HepG2 (cell line): ENCODE measurements around the gene ETV3L. TPM values are rescaled to one million over a fixed set of nuclear protein-coding genes. Genes with fewer than 3 reads are reported as not detected.

Experiments
- CTCF ChIP-seq: sonication (generic); formaldehyde crosslinking; IDR thresholded peaks from 2 replicates; pipeline ENCODE4 v1.5.0; 2020; ENCODE audit warnings: mild to moderate bottlenecking, missing genetic modification reagents, moderate library complexity
- EP300 ChIP-seq, 3 experiments: sonication (generic) in 1 of 3; formaldehyde crosslinking in 1 of 3; IDR thresholded peaks; 2 replicates each; pipeline versions ENCODE4 v1.5.1 to v1.6.1; 2011 to 2020; ENCODE audit warnings: low read depth in 2 of 3, low read length in 2 of 3, borderline replicate concordance in 1 of 3, improper control_type of control experiment in 1 of 3, mild to moderate bottlenecking in 1 of 3, missing genetic modification reagents in 1 of 3, moderate library complexity in 1 of 3
- HOMEZ ChIP-seq: IDR thresholded peaks from 2 replicates; pipeline ENCODE4 v1.6.1; 2016; ENCODE audit warnings: low read depth
- IKZF1 ChIP-seq: fragments of 450-650 bp; IDR thresholded peaks from 2 replicates; pipeline ENCODE4 v1.7.1; 2016
- POLR2G ChIP-seq: fragments of 200-400 bp; formaldehyde crosslinking; IDR thresholded peaks from 2 replicates; pipeline ENCODE4 v1.6.1; 2018; ENCODE audit warnings: mild to moderate bottlenecking, low read depth, low read length, moderate library complexity
- RXRB ChIP-seq: IDR thresholded peaks from 2 replicates; pipeline ENCODE4 v1.6.1; 2016; ENCODE audit warnings: borderline replicate concordance, missing genetic modification reagents, missing compliant biosample characterization
- SAP130 ChIP-seq: IDR thresholded peaks from 2 replicates; pipeline ENCODE4 v1.6.1; 2016; ENCODE audit warnings: low read depth
- SMAD3 ChIP-seq: sonication (generic); formaldehyde crosslinking; IDR thresholded peaks from 2 replicates; pipeline ENCODE4 v1.4.0; 2020; ENCODE audit warnings: missing genetic modification reagents
- ZNF432 ChIP-seq: sonication (generic); formaldehyde crosslinking; IDR thresholded peaks from 2 replicates; pipeline ENCODE4 v1.5.0; 2020; ENCODE audit warnings: missing genetic modification reagents, mild to moderate bottlenecking, borderline replicate concordance
- polyA plus RNA-seq, 8 experiments: library from polyadenylated mRNA; depleted of rRNA in 3 of 8; stranded (reverse) in 7 of 8; unstranded in 1 of 8; fragments of >200 nt; fragmentation: Illumina TruSeq in 4 of 8; extraction: Trizol in 4 of 8; gene quantifications; 2 replicates each; pipeline versions ENCODE4 v1.2.1 to v1.2.3, GENCODE V29; 2011 to 2016; ENCODE audit warnings: low read depth in 4 of 8, missing spikeins in 1 of 8, mixed read lengths in 1 of 8; ENCODE audit not compliant: insufficient read depth in 1 of 8
- total RNA-seq, 5 experiments: library from RNA; depleted of rRNA; stranded (reverse); fragments of >200 nt; fragmentation: Illumina TruSeq; extraction: Trizol; gene quantifications; 2 replicates each; pipeline ENCODE4 v1.2.3, GENCODE V29; 2016; ENCODE audit warnings: low read depth in 1 of 5
- TF ChIP-seq, protein P1 (sequence below): sonication (generic); formaldehyde crosslinking; IDR thresholded peaks from 2 replicates; pipeline ENCODE4 v1.5.0; 2020; ENCODE audit warnings: missing genetic modification reagents
- TF ChIP-seq, protein P2 (sequence below): sonication (generic); formaldehyde crosslinking; IDR thresholded peaks from 2 replicates; pipeline ENCODE4 v1.8.0; 2022; ENCODE audit warnings: missing genetic modification reagents, mild to moderate bottlenecking, inconsistent platforms, borderline replicate concordance

Gene ETV3L
- total and polyA plus RNA-seq, 2 of the 13 experiments (the other 11 are each of a cell fraction or from before 2014, with no cell fraction given) = not detected

DNA sequence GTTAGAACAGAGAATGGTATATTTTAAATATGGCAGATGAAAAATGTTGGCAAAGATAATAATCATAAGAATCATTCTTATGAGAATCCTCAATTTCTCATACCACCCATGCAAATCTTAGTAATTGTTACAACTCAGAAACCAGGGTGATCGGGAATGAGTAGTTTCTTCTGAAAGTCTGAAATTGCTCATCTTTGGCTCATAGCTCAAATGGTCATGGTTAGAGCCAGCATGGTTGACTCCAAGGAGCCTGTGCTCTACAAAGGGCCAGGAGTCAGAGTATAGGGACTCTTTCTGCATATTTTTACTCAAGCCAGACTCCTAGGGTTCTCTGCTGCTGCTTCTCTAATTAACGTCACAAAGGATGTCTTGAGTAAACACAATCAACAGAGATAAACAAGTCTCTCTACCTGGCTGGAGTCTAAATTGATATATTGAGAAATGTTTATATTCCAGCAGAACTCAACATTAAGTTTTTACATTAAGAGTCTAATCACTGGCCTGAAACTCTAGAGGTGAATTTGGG is 40.5 kb upstream of the ETV3L start (continued):
- TF ChIP-seq, protein P1, sequence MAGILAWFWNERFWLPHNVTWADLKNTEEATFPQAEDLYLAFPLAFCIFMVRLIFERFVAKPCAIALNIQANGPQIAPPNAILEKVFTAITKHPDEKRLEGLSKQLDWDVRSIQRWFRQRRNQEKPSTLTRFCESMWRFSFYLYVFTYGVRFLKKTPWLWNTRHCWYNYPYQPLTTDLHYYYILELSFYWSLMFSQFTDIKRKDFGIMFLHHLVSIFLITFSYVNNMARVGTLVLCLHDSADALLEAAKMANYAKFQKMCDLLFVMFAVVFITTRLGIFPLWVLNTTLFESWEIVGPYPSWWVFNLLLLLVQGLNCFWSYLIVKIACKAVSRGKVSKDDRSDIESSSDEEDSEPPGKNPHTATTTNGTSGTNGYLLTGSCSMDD (CRISPR knock-in tag) = no peak
- no peak for TF ChIP-seq RXRB (CRISPR knock-in tag)
- no peak for TF ChIP-seq SAP130 (CRISPR knock-in tag)
- TF ChIP-seq CTCF = no peak
- TF ChIP-seq POLR2G = no peak
- no peak for TF ChIP-seq SMAD3 (CRISPR knock-in tag)
- no peak for TF ChIP-seq HOMEZ (CRISPR knock-in tag)
- TF ChIP-seq IKZF1 = no peak
- TF ChIP-seq ZNF432 = no peak
- TF ChIP-seq, protein P2, sequence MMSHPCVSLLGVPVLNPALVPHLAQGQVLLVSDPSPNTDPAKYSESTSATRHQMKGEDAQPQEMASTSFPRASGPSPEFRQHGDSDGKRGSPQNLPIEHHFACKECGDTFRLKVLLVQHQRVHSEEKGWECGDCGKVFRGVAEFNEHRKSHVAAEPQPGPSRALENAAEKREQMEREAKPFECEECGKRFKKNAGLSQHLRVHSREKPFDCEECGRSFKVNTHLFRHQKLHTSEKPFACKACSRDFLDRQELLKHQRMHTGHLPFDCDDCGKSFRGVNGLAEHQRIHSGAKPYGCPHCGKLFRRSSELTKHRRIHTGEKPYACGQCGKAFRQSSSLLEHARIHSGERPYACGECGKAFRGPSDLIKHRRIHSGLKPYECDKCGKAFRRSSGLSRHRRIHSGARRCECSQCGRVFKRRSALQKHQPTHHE = no peak
- no peak for TF ChIP-seq EP300 (IDR thresholded peaks at IDR 0.05; ENCODE audit: low read depth in 2 of 2, low read length in 2 of 2)
- TF ChIP-seq EP300 (CRISPR knock-in tag; IDR thresholded peaks at IDR 0.05; ENCODE audit: borderline replicate concordance) = no peak
